ENCODE results near the gene PMEL. TPM values are rescaled to one million over a fixed set of nuclear protein-coding genes. Genes with fewer than 3 reads are reported as not detected.
"Not testable (repeated sequence)": the region's sequence is repeated elsewhere in the genome, so short reads cannot be mapped to it uniquely, and the experiment has no call there.

Gene PMEL
- total RNA-seq, 1 experiment from 2014 or later = 5.8 TPM

- H3K9me2 ChIP-seq (ENCODE audit: insufficient read depth); H3K27me3 ChIP-seq (ENCODE audit: insufficient read depth, low read length); CTCF ChIA-PET; H3K4me3 ChIP-seq (replicated peaks in 1 of 2; ENCODE audit: low read depth in 1 of 2, low read length in 2 of 2); H3K27ac ChIP-seq (ENCODE audit: low read depth, low read length); H3K36me3 ChIP-seq (ENCODE audit: control insufficient read depth in 1 of 2, insufficient read depth in 2 of 2, low read length in 2 of 2); ATAC-seq; H3K4me2 ChIP-seq (ENCODE audit: low read length); RAD21 ChIA-PET (ENCODE audit: low non-redundant PET in 1 of 2, low total read pairs in 2 of 2, uncharacterized antibody in 2 of 2, unreplicated experiment in 2 of 2); H2AFZ ChIP-seq (ENCODE audit: low read depth, low read length, poor library complexity, severe bottlenecking); POLR2A ChIA-PET; DNase-seq (ENCODE audit: low read depth, low spot score); H3K79me2 ChIP-seq (ENCODE audit: insufficient read depth, low read length); H4K20me1 ChIP-seq (ENCODE audit: insufficient read depth); H3K9ac ChIP-seq (ENCODE audit: low read length); H3K9me3 ChIP-seq (ENCODE audit: control insufficient read depth in 1 of 2, insufficient read depth in 1 of 2, low read depth in 1 of 2, low read length in 2 of 2): not testable (repeated sequence)
- TF ChIP-seq POLR2A (IDR thresholded peaks at IDR 0.05; ENCODE audit: borderline replicate concordance, extremely low read depth, insufficient read depth, insufficient read length) = peak; percentile 38
- intact Hi-C loops (cut with micrococcal nuclease) = loop anchor here (5.0 kb wide), 1 partner anchor 118 kb away; the partner anchor contains the start of genes RPL41 and ZC3H10
- H3K4me1 ChIP-seq (ENCODE audit: control insufficient read depth in 1 of 2, insufficient read depth in 2 of 2, low read length in 2 of 2) = peaks cover 8 to 19% of the 10 kb centered on the region in 2 experiments; a peak in 3 of 4 replicates
- BruUV-seq (replicated peaks) = TSS peak; percentile 5
These were observed 33.7 kb upstream of the PMEL start for GRCh38 chr12:55999522-55999921.

GRCh38 chr12:55997535-55997859 is 31.7 kb upstream of the PMEL start:
- Histone ChIP-seq H3K9me3 (ENCODE audit: control insufficient read depth in 1 of 2, insufficient read depth in 1 of 2, low read depth in 1 of 2, low read length in 2 of 2) (no peaks in the 10 kb centered on the region), H3K9ac (ENCODE audit: low read length) (peak overlapping the region; percentile 73), H2AFZ (ENCODE audit: low read depth, low read length, poor library complexity, severe bottlenecking) (no peak overlapping the region), H3K4me2 (ENCODE audit: low read length) (peak overlapping the region; percentile 88), H3K9me2 (ENCODE audit: insufficient read depth) (no peaks in the 10 kb centered on the region), H3K27me3 (ENCODE audit: insufficient read depth, low read length) (no peaks in the 10 kb centered on the region), H4K20me1 (ENCODE audit: insufficient read depth) (no peaks in the 10 kb centered on the region), H3K27ac (ENCODE audit: low read depth, low read length) (peak overlapping the region; percentile 63), H3K4me3 (replicated peaks in 1 of 2; ENCODE audit: low read depth in 1 of 2, low read length in 2 of 2) (peak overlapping the region; percentile 62 to 76), H3K79me2 (ENCODE audit: insufficient read depth, low read length) (no peaks in the 10 kb centered on the region), H3K4me1 (ENCODE audit: control insufficient read depth in 1 of 2, insufficient read depth in 2 of 2, low read length in 2 of 2) (peaks cover 8 to 15% of the 10 kb centered on the region in 2 experiments; a peak in 3 of 4 replicates), H3K36me3 (ENCODE audit: control insufficient read depth in 1 of 2, insufficient read depth in 2 of 2, low read length in 2 of 2) (peaks cover 7 to 13% of the 10 kb centered on the region in 2 experiments; a peak in 2 of 4 replicates)
- RAD21 ChIA-PET (ENCODE audit: low non-redundant PET in 1 of 2, low total read pairs in 2 of 2, uncharacterized antibody in 2 of 2, unreplicated experiment in 2 of 2) = interaction anchor here in 1 of 2 experiments (0.7 to 2.0 kb wide), 3 partner anchors 24 to 50 kb away, joined by 3 to 6 read pairs (median 3); partner anchors contain the start of gene RAB5B
- CTCF ChIA-PET = interaction anchor here (0.7 to 3.5 kb wide), 14 partner anchors 12 to 1011 kb away, joined by 3 to 48 read pairs (median 4); partner anchors contain the start of genes ORMDL2 and RAB5B
- TSS peak; percentile 37 for BruUV-seq (replicated peaks)
- no peak for DNase-seq (ENCODE audit: low read depth, low spot score)
- POLR2A ChIA-PET = interaction anchor here (0.7 to 2.8 kb wide), 11 partner anchors 9 to 258 kb away, joined by 3 to 22 read pairs (median 3); partner anchors contain the start of genes PA2G4, PYM1, RAB5B and ZC3H10
- peak; percentile 29 for ATAC-seq
- intact Hi-C loops (cut with micrococcal nuclease) = loop anchor here (5.0 kb wide), 1 partner anchor 120 kb away; the partner anchor contains the start of genes RPL41 and ZC3H10
- no peak for TF ChIP-seq SIN3A (IDR thresholded peaks at IDR 0.05; ENCODE audit: low read depth)
- TF ChIP-seq TCF7L2 (IDR thresholded peaks at IDR 0.05; ENCODE audit: borderline replicate concordance, extremely low read depth, insufficient read depth, insufficient read length) = no peak
- TF ChIP-seq CEBPB (IDR thresholded peaks at IDR 0.05; ENCODE audit: low read depth) = no peak
- TF ChIP-seq ZFX (IDR thresholded peaks at IDR 0.05) = no peak
- TF ChIP-seq ATF3 (IDR thresholded peaks at IDR 0.05) = no peak
- TF ChIP-seq EZH2 (IDR thresholded peaks at IDR 0.05) = no peak
- no peak for TF ChIP-seq JUND (IDR thresholded peaks at IDR 0.05)
- TF ChIP-seq YY1 (IDR thresholded peaks at IDR 0.05; ENCODE audit: extremely low read depth, insufficient replicate concordance, low read depth, low read length) = no peak
- TF ChIP-seq CBX3 (IDR thresholded peaks at IDR 0.05; ENCODE audit: low read depth) = no peak
- TF ChIP-seq SRF (IDR thresholded peaks at IDR 0.05; ENCODE audit: low read depth) = no peak
- TF ChIP-seq ELF1 (IDR thresholded peaks at IDR 0.05; ENCODE audit: borderline replicate concordance, low read depth) = no peak
- TF ChIP-seq CTCF (IDR thresholded peaks at IDR 0.05 in 2 of 3, conservative IDR thresholded peaks at IDR 0.05 in 1 of 3; ENCODE audit: borderline replicate concordance in 1 of 3, insufficient read depth in 1 of 3, low read depth in 2 of 3, low read length in 2 of 3) = no peak
- TF ChIP-seq FOSL1 (IDR thresholded peaks at IDR 0.05; ENCODE audit: low read depth) = no peak
- no peak for TF ChIP-seq REST (IDR thresholded peaks at IDR 0.05; ENCODE audit: low read depth)
